AG10803 (cell line): Measurements from ENCODE around the gene CBR3.

ENCODE experiments used
- DNase-seq: peaks from one replicate; pipeline ENCODE4 v3.0.0; 2010; ENCODE audit warnings: low read depth
- H3K4me3 ChIP-seq: 2 replicates; pipeline ENCODE4 v1.5.1; 2011; ENCODE audit warnings: mild to moderate bottlenecking, low read length, control low read depth
- CTCF ChIP-seq: conservative IDR thresholded peaks from 2 replicates; pipeline ENCODE4 v1.5.1; 2011; ENCODE audit warnings: mild to moderate bottlenecking, low read length, control low read depth, inconsistent platforms

CBR3 gene

GRCh38 chr21:36175771-36176565 is 41.1 kb downstream of the CBR3 start:
- no peak overlapping the region for H3K4me3 ChIP-seq
- no peak for DNase-seq
- TF ChIP-seq CTCF = no peak

- H3K4me3 ChIP-seq = no peak overlapping the region
- TF ChIP-seq CTCF = no peak
- DNase-seq = no peak
Measured at GRCh38 chr21:36178349-36178748, 43.5 kb downstream of the CBR3 start.

GRCh38 chr21:36179145-36179544 is 44.3 kb downstream of the CBR3 start:
- DNase-seq = no peak
- no peak overlapping the region for H3K4me3 ChIP-seq
- TF ChIP-seq CTCF = no peak

- no peak overlapping the region for H3K4me3 ChIP-seq
- no peak for TF ChIP-seq CTCF
- no peak for DNase-seq
Measured at GRCh38 chr21:36180963-36181362, 46.1 kb downstream of the CBR3 start.

- no peak for TF ChIP-seq CTCF
- peak; percentile 20 for DNase-seq
- H3K4me3 ChIP-seq = no peak overlapping the region
Measured at GRCh38 chr21:36183144-36183795, 48.4 kb downstream of the CBR3 start.

- H3K4me3 ChIP-seq = no peak overlapping the region
- no peak for TF ChIP-seq CTCF
- DNase-seq = no peak
Measured at GRCh38 chr21:36184545-36184944, 49.7 kb downstream of the CBR3 start.

- DNase-seq = no peak
- H3K4me3 ChIP-seq = no peak overlapping the region
- no peak for TF ChIP-seq CTCF
Measured at GRCh38 chr21:36185523-36185922, 50.6 kb downstream of the CBR3 start.
